Astrocyte of the cerebellum (primary cell): ENCODE data around the gene IL4R.

Source experiments
- DNase-seq: peaks from one replicate; pipeline ENCODE4 v3.0.0-alpha.2; 2011; ENCODE audit warnings: low read depth
- H3K4me3 ChIP-seq: 2 replicates; pipeline ENCODE4 v1.5.1; 2011; ENCODE audit warnings: mild to moderate bottlenecking, low read depth, low read length, moderate library complexity
- CTCF ChIP-seq: IDR thresholded peaks from 2 replicates; pipeline ENCODE4 v1.5.1; 2012; ENCODE audit warnings: low read length, low read depth, moderate library complexity, mild to moderate bottlenecking; ENCODE audit errors: missing control alignments
- in situ Hi-C: cut with HindIII; loops from 2 replicates; pipeline ENCODE4 v1.10.0; 2017; ENCODE audit warnings: low sequenced_read_pairs

Gene IL4R

GRCh38 chr16:27413956-27414355 is 100.2 kb downstream of the IL4R start:
- TF ChIP-seq CTCF, result no peak
- in situ Hi-C loops, result no loop called here
- no peak for DNase-seq

More at GRCh38 chr16:27413956-27414355, 100.2 kb downstream of the IL4R start:
- H3K4me3 ChIP-seq, result no peak overlapping the region
